Activated naive CD4-positive, alpha-beta T cell treated with anti-CD3 and anti-CD28 coated beads, Interleukin-2, amount 50 U/mL, for 72 hours (primary cell): ENCODE results near the gene CYB5D1. TPM values are rescaled to one million over a fixed set of nuclear protein-coding genes. Genes with fewer than 3 reads are reported as not detected.

ENCODE experiments used
- ATAC-seq, 2 donors: fragments of 150-1000 bp; cut with Tn5 transposase; 2 replicates each; pipeline ENCODE4 v1.10.0; 2021; ENCODE audit warnings: mild to moderate bottlenecking in 2 of 2, moderate library complexity in 2 of 2
- DNase-seq, 2 donors: peaks; one replicate each; pipeline ENCODE4 v3.0.0; 2021 to 2022; ENCODE audit warnings: low spot score in 2 of 2
- H3K27ac Mint-ChIP-seq, 2 donors: one replicate each; pipeline ENCODE4 v1.8.0; 2022; ENCODE audit warnings: mild to moderate bottlenecking in 2 of 2, mixed read lengths in 2 of 2
- H3K36me3 Mint-ChIP-seq, 2 donors: one replicate each; pipeline ENCODE4 v1.8.0; 2022; ENCODE audit warnings: mixed read lengths in 2 of 2
- H3K9me3 Mint-ChIP-seq, 2 donors: one replicate each; pipeline ENCODE4 v1.8.0; 2022; ENCODE audit warnings: mixed read lengths in 2 of 2
- total RNA-seq, 2 donors: library from RNA; stranded (reverse); gene quantifications; one replicate each; pipeline ENCODE4 v1.2.3, GENCODE V29; 2022

CYB5D1 gene
- total RNA-seq, 2 donors from 2014 or later, result 8.0 to 20.2 TPM

GRCh38 chr17:7831233-7831632, 26.6 kb upstream of the CYB5D1 start:
- H3K36me3 Mint-ChIP-seq, result no peaks in the 10 kb centered on the region
- ATAC-seq (no peak), DNase-seq (no peak)
- no peaks in the 10 kb centered on the region for H3K9me3 Mint-ChIP-seq
- H3K27ac Mint-ChIP-seq, result no peak overlapping the region

- Mint-ChIP-seq H3K27ac (no peak overlapping the region), H3K36me3 (no peaks in the 10 kb centered on the region), H3K9me3 (no peaks in the 10 kb centered on the region)
- no peak for ATAC-seq
- DNase-seq, result no peak
These were observed 25.4 kb upstream of the CYB5D1 start for GRCh38 chr17:7832431-7832830.

- no peaks in the 10 kb centered on the region for H3K9me3 Mint-ChIP-seq
- no peak for DNase-seq
- peak overlapping the region; percentile 77 to 97 for H3K27ac Mint-ChIP-seq
These were observed 24.6 kb upstream of the CYB5D1 start for GRCh38 chr17:7833011-7833794.

GRCh38 chr17:7833795-7834541, 23.8 kb upstream of the CYB5D1 start, which contains the start of gene KDM6B:
KDM6B (plus strand) TSS chr17:7834217; CDS start chr17:7845555, 11,338 bp downstream.
- Mint-ChIP-seq H3K36me3 (no peaks in the 10 kb centered on the region), H3K9me3 (no peaks in the 10 kb centered on the region), H3K27ac (peak within 1 kb of the TSS; percentile 97)
- DNase-seq (peak; percentile 87 to 90), ATAC-seq (peak; percentile 71 to 77)

More at GRCh38 chr17:7833011-7833794, 24.6 kb upstream of the CYB5D1 start:
- H3K36me3 Mint-ChIP-seq, result no peaks in the 10 kb centered on the region
- no peak for ATAC-seq

GRCh38 chr17:7834542-7834956, 23.3 kb upstream of the CYB5D1 start:
- no peaks in the 10 kb centered on the region for H3K9me3 Mint-ChIP-seq
- DNase-seq, result peak in 1 of 2 donors; percentile 75
- peak overlapping the region; percentile 97 for H3K27ac Mint-ChIP-seq
- ATAC-seq, result peak; percentile 3 to 42
- no peaks in the 10 kb centered on the region for H3K36me3 Mint-ChIP-seq

- ATAC-seq, result peak; percentile 58 to 69
- peak; percentile 83 to 88 for DNase-seq
- Mint-ChIP-seq H3K9me3 (no peaks in the 10 kb centered on the region), H3K27ac (peak overlapping the region; percentile 97), H3K36me3 (no peaks in the 10 kb centered on the region)
These were observed 22.6 kb upstream of the CYB5D1 start for GRCh38 chr17:7834957-7835813.

- DNase-seq (peak in 1 of 2 donors; percentile 49), ATAC-seq (no peak)
- Mint-ChIP-seq H3K9me3 (no peaks in the 10 kb centered on the region), H3K36me3 (peaks cover 6 to 7% of the 10 kb centered on the region in 2 donors), H3K27ac (peak overlapping the region; percentile 83 to 97)
These were observed 21.8 kb upstream of the CYB5D1 start for GRCh38 chr17:7835814-7836595.

- Mint-ChIP-seq H3K9me3 (no peaks in the 10 kb centered on the region), H3K27ac (peak overlapping the region; percentile 83 to 97), H3K36me3 (peaks cover 9% of the 10 kb centered on the region in 2 donors)
- ATAC-seq, result no peak
- DNase-seq, result peak; percentile 53 to 65
These were observed 21.0 kb upstream of the CYB5D1 start for GRCh38 chr17:7836596-7837407.

- H3K9me3 Mint-ChIP-seq, result no peaks in the 10 kb centered on the region
These were observed 20.3 kb upstream of the CYB5D1 start for GRCh38 chr17:7837408-7838088.

GRCh38 chr17:7838090-7839075, 19.4 kb upstream of the CYB5D1 start:
- no peak for ATAC-seq
- peak overlapping the region; percentile 51 to 93 for H3K27ac Mint-ChIP-seq
- H3K9me3 Mint-ChIP-seq, result no peaks in the 10 kb centered on the region
- DNase-seq, result peak in 1 of 2 donors; percentile 56
- peaks cover 9% of the 10 kb centered on the region in 2 donors for H3K36me3 Mint-ChIP-seq

More at GRCh38 chr17:7837408-7838088, 20.3 kb upstream of the CYB5D1 start:
- Mint-ChIP-seq H3K36me3 (peaks cover 9% of the 10 kb centered on the region in 2 donors), H3K27ac (peak overlapping the region; percentile 18 to 88)
- ATAC-seq, result no peak
- DNase-seq, result no peak

- ATAC-seq, result no peak
- peak overlapping the region; percentile 93 to 96 for H3K27ac Mint-ChIP-seq
- no peak for DNase-seq
- H3K36me3 Mint-ChIP-seq, result peaks cover 9% of the 10 kb centered on the region in 2 donors
- no peaks in the 10 kb centered on the region for H3K9me3 Mint-ChIP-seq
These were observed 18.5 kb upstream of the CYB5D1 start for GRCh38 chr17:7839190-7839875.

GRCh38 chr17:7839876-7840261, 17.9 kb upstream of the CYB5D1 start:
- DNase-seq (no peak), ATAC-seq (no peak)
- peak overlapping the region in 1 of 2 donors; percentile 96 for H3K27ac Mint-ChIP-seq
- H3K36me3 Mint-ChIP-seq, result peaks cover 9% of the 10 kb centered on the region in 2 donors
- no peaks in the 10 kb centered on the region for H3K9me3 Mint-ChIP-seq

GRCh38 chr17:7840441-7840840, 17.4 kb upstream of the CYB5D1 start:
- DNase-seq, result no peak
- H3K27ac Mint-ChIP-seq, result peak overlapping the region; percentile 80 to 96

More at GRCh38 chr17:7840441-7840840, 17.4 kb upstream of the CYB5D1 start:
- peaks cover 9% of the 10 kb centered on the region in 2 donors for H3K36me3 Mint-ChIP-seq
- no peaks in the 10 kb centered on the region for H3K9me3 Mint-ChIP-seq
- ATAC-seq, result no peak
